Body of pancreas (tissue), 4 donors: ENCODE measurements around the gene SLC38A9.

Source experiments
- CTCF ChIP-seq, 7 experiments: fragments of 450-650 bp in 4 of 7; fragments of 200-600 bp in 3 of 7; sonication (generic) in 3 of 7; IDR thresholded peaks; one replicate each; pipeline ENCODE4 v1.5.1; 2016 to 2019; ENCODE audit warnings: antibody characterized with exemption in 7 of 7
- POLR2A ChIP-seq, 3 donors: fragments of 450-650 bp; IDR thresholded peaks; one replicate each; pipeline ENCODE4 v1.6.1; 2016; ENCODE audit warnings: antibody characterized with exemption in 3 of 3, mild to moderate bottlenecking in 2 of 3

GRCh38 chr5:55636683-55637082 lies 75.4 kb downstream of the SLC38A9 start:
- TF ChIP-seq CTCF (IDR thresholded peaks at IDR 0.05) (no peak), POLR2A (IDR thresholded peaks at IDR 0.05) (no peak)
